ENCODE measurements around the gene TRMU.
"Not testable (repeated sequence)": the region's sequence is repeated elsewhere in the genome, so short reads cannot be mapped to it uniquely, and the experiment has no call there.

Gene TRMU

GRCh38 chr22:46300491-46300890, 35.0 kb upstream of the TRMU start:
- no peak for DNase-seq (ENCODE audit: low spot score)

GRCh38 chr22:46303347-46303965, 32.1 kb upstream of the TRMU start:
- DNase-seq (ENCODE audit: low spot score), result peak; percentile 71

- DNase-seq (ENCODE audit: low spot score), result no peak
These were observed 27.1 kb upstream of the TRMU start for GRCh38 chr22:46308283-46308988.

- DNase-seq (ENCODE audit: low spot score), result no peak
These were observed 25.9 kb upstream of the TRMU start for GRCh38 chr22:46309526-46310085.

- no peak for DNase-seq (ENCODE audit: low spot score)
These were observed 23.5 kb upstream of the TRMU start for GRCh38 chr22:46312056-46312455.

- DNase-seq (ENCODE audit: low spot score), result not testable (repeated sequence)
These were observed 22.7 kb upstream of the TRMU start for GRCh38 chr22:46312848-46313247.

GRCh38 chr22:46315976-46316375, 19.5 kb upstream of the TRMU start:
- no peak for DNase-seq (ENCODE audit: low spot score)

- DNase-seq (ENCODE audit: low spot score), result no peak
These were observed 17.9 kb upstream of the TRMU start for GRCh38 chr22:46317646-46318045.

- DNase-seq (ENCODE audit: low spot score), result no peak
These were observed 16.9 kb upstream of the TRMU start for GRCh38 chr22:46318576-46318975.

GRCh38 chr22:46319319-46319718, 16.2 kb upstream of the TRMU start:
- DNase-seq (ENCODE audit: low spot score), result no peak

GRCh38 chr22:46320166-46320710, 15.3 kb upstream of the TRMU start:
- no peak for DNase-seq (ENCODE audit: low spot score)

- no peak for DNase-seq (ENCODE audit: low spot score)
These were observed 14.7 kb upstream of the TRMU start for GRCh38 chr22:46320716-46321386.

- no peak for DNase-seq (ENCODE audit: low spot score)
These were observed 12.8 kb upstream of the TRMU start for GRCh38 chr22:46322711-46323110.

GRCh38 chr22:46323162-46323561, 12.4 kb upstream of the TRMU start:
- DNase-seq (ENCODE audit: low spot score), result no peak

- DNase-seq (ENCODE audit: low spot score), result no peak
These were observed 9.3 kb upstream of the TRMU start for GRCh38 chr22:46326066-46326680.

- DNase-seq (ENCODE audit: low spot score), result no peak
These were observed 7.6 kb upstream of the TRMU start for GRCh38 chr22:46327691-46328465.

- no peak for DNase-seq (ENCODE audit: low spot score)
These were observed 6.7 kb upstream of the TRMU start for GRCh38 chr22:46328797-46329196.

- DNase-seq (ENCODE audit: low spot score), result no peak
These were observed 5.9 kb upstream of the TRMU start for GRCh38 chr22:46329616-46330015.

- DNase-seq (ENCODE audit: low spot score), result no peak
These were observed 5.1 kb upstream of the TRMU start for GRCh38 chr22:46330426-46330825.

GRCh38 chr22:46331496-46331895, 4.0 kb upstream of the TRMU start:
- DNase-seq (ENCODE audit: low spot score), result no peak
